HG03025 (cell line): ENCODE measurements around the gene TEKT2.

Experiments
- ATAC-seq: cut with Tn5 transposase; IDR thresholded peaks from one replicate; pipeline ENCODE4 v1.9.1; 2021; ENCODE audit warnings: mild to moderate bottlenecking, moderate library complexity; ENCODE audit not compliant: unreplicated experiment, low FRiP score

The TEKT2 gene

GRCh38 chr1:36087233-36088123 lies 3.6 kb downstream of the TEKT2 start:
- no peak for ATAC-seq

GRCh38 chr1:36088265-36088576 lies 4.3 kb downstream of the TEKT2 start:
- no peak for ATAC-seq

GRCh38 chr1:36088577-36089392 lies 4.9 kb downstream of the TEKT2 start, which contains the start of gene ADPRS:
Gene ADPRS (plus strand): TSS chr1:36088892. CDS start chr1:36088905, 13 bp downstream.
- ATAC-seq = peak; percentile 69

- ATAC-seq = no peak
These were observed 5.7 kb downstream of the TEKT2 start for GRCh38 chr1:36089393-36090121.

GRCh38 chr1:36091141-36091540 lies 7.2 kb downstream of the TEKT2 start:
- no peak for ATAC-seq

- ATAC-seq = no peak
These were observed 7.8 kb downstream of the TEKT2 start for GRCh38 chr1:36091698-36092097.

GRCh38 chr1:36092166-36092797 lies 8.4 kb downstream of the TEKT2 start:
- ATAC-seq = no peak

- ATAC-seq = no peak
These were observed 8.9 kb downstream of the TEKT2 start for GRCh38 chr1:36092798-36093185.

GRCh38 chr1:36093226-36093625 lies 9.3 kb downstream of the TEKT2 start:
- no peak for ATAC-seq

- ATAC-seq = no peak
These were observed 10.0 kb downstream of the TEKT2 start for GRCh38 chr1:36093929-36094328.

- ATAC-seq = no peak
These were observed 10.7 kb downstream of the TEKT2 start for GRCh38 chr1:36094621-36095061.

- no peak for ATAC-seq
These were observed 12.0 kb downstream of the TEKT2 start for GRCh38 chr1:36095760-36096405.

- no peak for ATAC-seq
These were observed 12.9 kb downstream of the TEKT2 start for GRCh38 chr1:36096500-36097432.

GRCh38 chr1:36097693-36098585 lies 14.0 kb downstream of the TEKT2 start:
- no peak for ATAC-seq

- ATAC-seq = no peak
These were observed 14.9 kb downstream of the TEKT2 start for GRCh38 chr1:36098650-36099365.

- ATAC-seq = no peak
These were observed 15.9 kb downstream of the TEKT2 start for GRCh38 chr1:36099681-36100341.

- no peak for ATAC-seq
These were observed 16.5 kb downstream of the TEKT2 start for GRCh38 chr1:36100376-36100775.
